ENCODE data around the gene SLC12A3. TPM values are rescaled to one million over a fixed set of nuclear protein-coding genes. Genes with fewer than 3 reads are reported as not detected.
"Not testable (repeated sequence)": the region's sequence is repeated elsewhere in the genome, so short reads cannot be mapped to it uniquely, and the experiment has no call there.

The SLC12A3 gene
- total RNA-seq, 1 donor from 2014 or later, result not detected

DNA sequence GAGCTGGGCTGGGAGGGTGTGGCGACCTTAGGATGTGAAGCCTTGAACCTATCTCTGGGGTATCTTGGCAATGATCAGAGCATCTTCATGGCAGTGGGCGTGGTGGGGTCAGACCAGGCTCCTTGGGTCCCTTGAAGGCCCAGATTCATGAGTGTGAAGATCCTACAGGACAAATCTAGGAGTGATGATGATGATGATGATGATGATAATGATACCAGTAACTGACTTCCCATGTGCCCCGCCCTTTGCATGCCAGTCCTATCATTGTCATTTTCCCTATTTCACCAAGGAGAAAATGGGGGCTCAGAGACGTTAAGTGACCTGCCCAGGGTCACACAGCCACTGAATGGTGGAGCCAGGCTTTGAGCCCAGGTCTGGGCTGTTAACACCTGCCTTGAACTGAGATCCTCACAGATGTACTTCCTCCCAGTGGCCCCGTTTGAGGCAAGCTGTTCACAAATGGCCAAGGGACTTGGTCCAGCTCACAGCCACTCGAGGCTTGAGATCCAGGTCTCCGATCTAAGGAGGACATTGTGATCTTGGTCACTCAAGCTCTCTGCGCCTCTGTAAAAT is 13.4 kb downstream of the SLC12A3 start:
- Mint-ChIP-seq H3K27ac (no peak overlapping the region), H3K9me3 (no peaks in the 10 kb centered on the region), H3K27me3 (ENCODE audit: insufficient read depth) (peaks cover 3% of the 10 kb centered on the region), H3K36me3 (ENCODE audit: low read depth) (no peaks in the 10 kb centered on the region), H3K4me1 (ENCODE audit: low read depth) (no peaks in the 10 kb centered on the region), H3K4me3 (no peak overlapping the region)
- no peak for DNase-seq (ENCODE audit: low spot score)
- intact Hi-C loops (cut with micrococcal nuclease), result no loop called here

DNA sequence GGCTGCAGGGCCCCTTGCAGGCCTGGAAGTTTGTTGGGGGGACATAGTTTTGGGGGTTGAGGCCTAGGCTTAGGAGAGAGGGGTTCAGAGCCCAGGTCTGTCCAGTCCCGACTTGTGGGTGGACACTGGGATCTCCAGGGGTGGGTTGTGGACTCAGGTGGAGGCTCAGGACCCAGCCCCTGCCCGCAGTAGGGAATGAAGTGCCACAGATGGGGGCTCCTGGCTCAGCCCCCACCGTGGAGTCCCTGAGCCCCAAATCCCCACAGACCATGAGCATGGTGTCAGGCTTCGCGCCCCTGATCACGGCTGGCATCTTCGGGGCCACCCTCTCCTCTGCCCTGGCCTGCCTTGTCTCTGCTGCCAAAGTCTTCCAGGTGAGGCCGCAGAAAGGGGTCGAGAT is 14.3 kb downstream of the SLC12A3 start:
- no peaks in the 10 kb centered on the region for H3K4me1 Mint-ChIP-seq (ENCODE audit: low read depth)
- peaks cover 3% of the 10 kb centered on the region for H3K27me3 Mint-ChIP-seq (ENCODE audit: insufficient read depth)
- intact Hi-C loops (cut with micrococcal nuclease), result no loop called here
- no peaks in the 10 kb centered on the region for H3K36me3 Mint-ChIP-seq (ENCODE audit: low read depth)
- H3K27ac Mint-ChIP-seq, result no peak overlapping the region
- H3K4me3 Mint-ChIP-seq, result no peak overlapping the region
- no peak for DNase-seq (ENCODE audit: low spot score)
- H3K9me3 Mint-ChIP-seq, result no peaks in the 10 kb centered on the region

- H3K4me3 Mint-ChIP-seq, result no peak overlapping the region
- H3K9me3 Mint-ChIP-seq, result no peaks in the 10 kb centered on the region
Measured at GRCh38 chr16:56880176-56880575, 15.2 kb downstream of the SLC12A3 start.

DNA sequence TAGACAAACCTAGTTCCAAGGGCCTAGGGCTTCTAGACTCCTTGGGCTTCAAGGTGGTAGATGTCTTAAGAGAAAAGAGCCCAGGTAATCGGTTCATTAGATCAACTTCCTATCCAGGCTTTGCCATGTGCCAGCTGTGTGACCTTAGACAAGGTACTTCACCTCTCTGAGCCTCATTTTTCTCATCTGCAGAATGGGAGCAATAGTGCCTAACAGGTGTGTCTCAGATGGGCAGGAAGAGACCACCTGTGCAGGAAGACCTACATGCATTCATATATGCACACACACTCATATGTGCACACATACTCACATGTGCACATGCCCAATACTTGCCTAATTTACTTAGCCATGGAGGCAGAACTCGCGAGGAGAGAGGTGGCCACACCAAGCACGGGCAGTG is 15.7 kb downstream of the SLC12A3 start:
- H3K9me3 Mint-ChIP-seq, result no peaks in the 10 kb centered on the region
- H3K27ac Mint-ChIP-seq, result no peak overlapping the region
- intact Hi-C loops (cut with micrococcal nuclease), result no loop called here
- H3K4me1 Mint-ChIP-seq (ENCODE audit: low read depth), result no peaks in the 10 kb centered on the region
- DNase-seq (ENCODE audit: low spot score), result no peak
- H3K36me3 Mint-ChIP-seq (ENCODE audit: low read depth), result no peaks in the 10 kb centered on the region
- peaks cover 3% of the 10 kb centered on the region for H3K27me3 Mint-ChIP-seq (ENCODE audit: insufficient read depth)
- no peak overlapping the region for H3K4me3 Mint-ChIP-seq

More at GRCh38 chr16:56880176-56880575, 15.2 kb downstream of the SLC12A3 start:
- Mint-ChIP-seq H3K36me3 (ENCODE audit: low read depth) (no peaks in the 10 kb centered on the region), H3K27me3 (ENCODE audit: insufficient read depth) (peaks cover 3% of the 10 kb centered on the region), H3K4me1 (ENCODE audit: low read depth) (no peaks in the 10 kb centered on the region), H3K27ac (no peak overlapping the region)
- no peak for DNase-seq (ENCODE audit: low spot score)
- intact Hi-C loops (cut with micrococcal nuclease), result no loop called here

- Mint-ChIP-seq H3K36me3 (ENCODE audit: low read depth) (no peaks in the 10 kb centered on the region), H3K9me3 (no peaks in the 10 kb centered on the region), H3K27me3 (ENCODE audit: insufficient read depth) (peaks cover 2% of the 10 kb centered on the region), H3K4me1 (ENCODE audit: low read depth) (no peaks in the 10 kb centered on the region), H3K27ac (no peak overlapping the region), H3K4me3 (no peak overlapping the region)
- intact Hi-C loops (cut with micrococcal nuclease), result no loop called here
- DNase-seq (ENCODE audit: low spot score), result no peak
Measured at GRCh38 chr16:56882077-56882800, 17.2 kb downstream of the SLC12A3 start.

DNA sequence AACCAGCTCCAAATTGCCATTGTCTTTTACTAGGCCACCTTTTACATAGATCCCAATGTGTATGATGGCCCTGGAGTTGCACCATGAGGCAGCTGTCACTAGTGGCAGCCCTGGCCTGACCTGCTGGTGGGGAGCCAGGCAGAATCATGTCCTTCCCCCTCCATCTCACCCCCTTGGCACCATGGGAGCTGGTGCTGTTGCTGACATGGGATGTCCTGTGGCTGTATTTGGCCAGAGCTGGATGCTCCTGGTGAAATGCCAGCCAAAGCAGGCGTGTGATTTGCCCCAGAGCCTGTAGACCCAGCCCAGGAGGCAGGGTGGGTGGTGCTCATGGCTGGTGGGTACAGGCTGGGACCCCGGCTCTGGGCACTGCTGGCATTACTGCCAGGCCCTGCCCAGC is 18.6 kb downstream of the SLC12A3 start:
- Mint-ChIP-seq H3K36me3 (ENCODE audit: low read depth) (no peaks in the 10 kb centered on the region), H3K4me1 (ENCODE audit: low read depth) (no peaks in the 10 kb centered on the region), H3K9me3 (no peaks in the 10 kb centered on the region), H3K27ac (no peak overlapping the region), H3K4me3 (no peak overlapping the region), H3K27me3 (ENCODE audit: insufficient read depth) (no peaks in the 10 kb centered on the region)
- intact Hi-C loops (cut with micrococcal nuclease), result no loop called here
- no peak for DNase-seq (ENCODE audit: low spot score)

GRCh38 chr16:56884026-56884582 is 19.1 kb downstream of the SLC12A3 start:
- H3K36me3 Mint-ChIP-seq (ENCODE audit: low read depth), result no peaks in the 10 kb centered on the region
- no peaks in the 10 kb centered on the region for H3K27me3 Mint-ChIP-seq (ENCODE audit: insufficient read depth)
- no peaks in the 10 kb centered on the region for H3K4me1 Mint-ChIP-seq (ENCODE audit: low read depth)
- no peak overlapping the region for H3K4me3 Mint-ChIP-seq
- no peaks in the 10 kb centered on the region for H3K9me3 Mint-ChIP-seq
- intact Hi-C loops (cut with micrococcal nuclease), result no loop called here
- no peak for DNase-seq (ENCODE audit: low spot score)
- H3K27ac Mint-ChIP-seq, result no peak overlapping the region

DNA sequence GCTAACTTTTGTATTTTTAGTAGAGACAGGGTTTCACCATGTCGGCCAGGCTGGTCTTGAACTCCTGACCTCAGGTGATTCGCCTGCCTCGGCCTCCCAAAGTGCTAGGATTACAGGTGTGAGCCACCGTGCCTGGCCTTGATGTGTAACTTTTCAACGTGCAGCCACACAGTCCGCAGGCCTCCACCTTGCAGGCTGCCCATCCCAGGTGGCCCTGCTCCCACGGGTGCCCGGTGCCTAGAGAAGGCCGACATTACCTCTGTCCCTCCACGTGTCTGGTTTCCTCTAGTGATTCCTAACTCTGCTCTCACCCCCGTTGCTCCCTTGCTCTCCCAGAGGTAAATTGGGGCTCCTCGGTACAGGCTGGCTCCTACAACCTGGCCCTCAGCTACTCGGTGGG is 19.9 kb downstream of the SLC12A3 start:
- intact Hi-C loops (cut with micrococcal nuclease); DNase-seq (ENCODE audit: low spot score); H3K27ac Mint-ChIP-seq; H3K4me1 Mint-ChIP-seq (ENCODE audit: low read depth); H3K4me3 Mint-ChIP-seq; H3K36me3 Mint-ChIP-seq (ENCODE audit: low read depth); H3K27me3 Mint-ChIP-seq (ENCODE audit: insufficient read depth); H3K9me3 Mint-ChIP-seq: not testable (repeated sequence)

GRCh38 chr16:56885446-56886162 is 20.6 kb downstream of the SLC12A3 start:
- no peaks in the 10 kb centered on the region for H3K36me3 Mint-ChIP-seq (ENCODE audit: low read depth)
- H3K4me3 Mint-ChIP-seq, result no peak overlapping the region
- intact Hi-C loops (cut with micrococcal nuclease), result no loop called here
- peaks cover 2% of the 10 kb centered on the region for H3K27me3 Mint-ChIP-seq (ENCODE audit: insufficient read depth)
- DNase-seq (ENCODE audit: low spot score), result no peak
- no peaks in the 10 kb centered on the region for H3K4me1 Mint-ChIP-seq (ENCODE audit: low read depth)
- no peaks in the 10 kb centered on the region for H3K9me3 Mint-ChIP-seq
- H3K27ac Mint-ChIP-seq, result no peak overlapping the region

GRCh38 chr16:56886296-56886695 is 21.3 kb downstream of the SLC12A3 start:
- no peak overlapping the region for H3K4me3 Mint-ChIP-seq
- H3K36me3 Mint-ChIP-seq (ENCODE audit: low read depth), result no peaks in the 10 kb centered on the region
- H3K27ac Mint-ChIP-seq, result no peak overlapping the region
- DNase-seq (ENCODE audit: low spot score), result no peak
- H3K4me1 Mint-ChIP-seq (ENCODE audit: low read depth), result no peaks in the 10 kb centered on the region
- intact Hi-C loops (cut with micrococcal nuclease), result no loop called here
- no peaks in the 10 kb centered on the region for H3K9me3 Mint-ChIP-seq
- peaks cover 2% of the 10 kb centered on the region for H3K27me3 Mint-ChIP-seq (ENCODE audit: insufficient read depth)

DNA sequence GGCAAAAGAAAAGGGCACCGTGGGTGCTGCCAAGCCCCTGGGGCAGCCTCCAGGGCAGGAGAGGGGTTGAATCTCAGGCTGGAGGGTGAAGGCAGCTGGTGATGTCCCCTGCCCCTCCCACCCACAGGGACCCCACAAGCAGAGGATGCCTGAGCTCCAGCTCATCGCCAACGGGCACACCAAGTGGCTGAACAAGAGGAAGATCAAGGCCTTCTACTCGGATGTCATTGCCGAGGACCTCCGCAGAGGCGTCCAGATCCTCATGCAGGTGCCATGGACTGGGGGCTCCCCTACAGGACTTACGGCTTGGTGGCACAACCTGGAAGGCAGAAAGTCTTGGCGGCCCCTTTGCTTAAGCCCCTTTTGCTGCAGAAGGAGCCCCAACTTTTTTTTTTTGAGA is 21.8 kb downstream of the SLC12A3 start:
- H3K27me3 Mint-ChIP-seq (ENCODE audit: insufficient read depth), result peaks cover 2% of the 10 kb centered on the region
- H3K9me3 Mint-ChIP-seq, result no peaks in the 10 kb centered on the region
- H3K27ac Mint-ChIP-seq, result no peak overlapping the region
- no peak for DNase-seq (ENCODE audit: low spot score)
- H3K4me3 Mint-ChIP-seq, result no peak overlapping the region
- H3K36me3 Mint-ChIP-seq (ENCODE audit: low read depth), result no peaks in the 10 kb centered on the region
- intact Hi-C loops (cut with micrococcal nuclease), result no loop called here
- H3K4me1 Mint-ChIP-seq (ENCODE audit: low read depth), result no peaks in the 10 kb centered on the region

DNA sequence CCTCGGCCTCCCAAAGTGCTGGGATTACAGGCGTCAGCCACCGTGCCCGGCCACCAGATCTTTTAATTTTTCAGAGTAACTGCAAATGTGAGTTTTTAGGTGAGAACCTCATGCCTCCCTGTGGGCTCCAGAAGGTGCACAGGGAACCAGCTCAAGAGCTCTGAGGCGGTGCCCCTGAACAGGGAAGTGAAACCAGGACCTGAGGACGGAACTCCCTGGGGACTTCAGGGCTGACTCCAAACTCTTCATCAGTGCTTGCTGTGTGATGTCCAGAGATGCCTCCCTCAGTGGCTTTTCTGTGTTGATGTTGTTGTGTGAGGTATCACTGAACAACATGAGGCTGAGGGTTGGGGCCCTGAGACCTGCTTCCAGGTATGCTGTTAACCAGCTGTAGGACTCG is 23.8 kb downstream of the SLC12A3 start:
- Mint-ChIP-seq H3K4me3 (no peak overlapping the region), H3K27ac (no peak overlapping the region), H3K4me1 (ENCODE audit: low read depth) (no peaks in the 10 kb centered on the region), H3K9me3 (no peaks in the 10 kb centered on the region), H3K36me3 (ENCODE audit: low read depth) (no peaks in the 10 kb centered on the region), H3K27me3 (ENCODE audit: insufficient read depth) (peaks cover 2% of the 10 kb centered on the region)
- intact Hi-C loops (cut with micrococcal nuclease), result no loop called here
- no peak for DNase-seq (ENCODE audit: low spot score)

GRCh38 chr16:56889206-56889605 is 24.2 kb downstream of the SLC12A3 start:
- Mint-ChIP-seq H3K36me3 (ENCODE audit: low read depth) (no peaks in the 10 kb centered on the region), H3K27ac (no peak overlapping the region), H3K4me1 (ENCODE audit: low read depth) (no peaks in the 10 kb centered on the region), H3K4me3 (no peak overlapping the region), H3K9me3 (no peaks in the 10 kb centered on the region), H3K27me3 (ENCODE audit: insufficient read depth) (peaks cover 2% of the 10 kb centered on the region)
- DNase-seq (ENCODE audit: low spot score), result no peak
- intact Hi-C loops (cut with micrococcal nuclease), result no loop called here
